Measurements from ENCODE around the gene BEST1.

DNA sequence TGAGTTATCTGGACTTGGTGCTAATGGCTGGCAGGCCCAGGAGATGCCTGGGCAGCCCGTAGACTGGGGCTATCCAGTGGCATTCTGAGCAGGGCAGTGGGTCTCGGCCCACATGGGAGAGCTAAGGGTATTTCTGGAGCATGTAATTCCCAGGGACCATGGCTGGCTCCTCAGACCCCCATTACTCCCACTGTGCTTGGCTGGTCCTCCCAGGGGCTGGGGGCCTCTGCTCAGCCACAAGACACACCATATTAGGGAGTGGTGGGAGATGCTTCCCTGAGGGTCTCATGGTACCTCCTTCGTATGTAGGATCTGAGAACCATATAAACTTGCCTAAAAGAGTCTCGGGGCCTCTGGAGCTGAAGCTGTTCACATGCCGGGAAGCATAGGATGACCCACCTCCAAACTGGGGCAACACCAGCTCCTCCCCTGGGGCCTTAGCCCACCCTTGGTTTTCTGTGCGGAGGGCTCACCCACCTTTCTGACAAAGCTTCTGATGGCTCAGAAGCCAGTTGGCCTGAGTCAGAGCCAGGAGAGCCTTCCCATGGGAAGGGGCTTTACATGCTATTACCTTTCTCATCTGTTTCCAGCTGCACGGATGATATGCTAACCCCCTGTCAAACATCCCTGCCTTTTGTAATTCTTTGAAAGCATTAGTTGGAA is 26.8 kb downstream of the BEST1 start:
- TF ChIP-seq GATA2 (IDR thresholded peaks at IDR 0.05; ENCODE audit: low read depth, low read length) (no peak), GATA3 (IDR thresholded peaks at IDR 0.05; ENCODE audit: low read depth, low read length) (no peak)

Data from SH-SY5Y (cell line).